Activated CD4-positive, alpha-beta T cell treated with anti-CD3 and anti-CD28 coated beads, Interleukin-2, amount 50 U/mL, for 24 hours (primary cell): ENCODE data around the gene GALNT9.

Source experiments
- DNase-seq, 2 donors: peaks; one replicate each; pipeline ENCODE4 v3.0.0-alpha.2; 2020; ENCODE audit warnings: low read depth in 1 of 2, low spot score in 1 of 2

The GALNT9 gene

GRCh38 chr12:132327336-132328171 is 1.8 kb downstream of the GALNT9 start:
- DNase-seq = peak; percentile 46 to 68

GRCh38 chr12:132326646-132327045 is 2.7 kb downstream of the GALNT9 start:
- no peak for DNase-seq

- DNase-seq = no peak
These were observed 3.7 kb downstream of the GALNT9 start for GRCh38 chr12:132325733-132326130.

GRCh38 chr12:132324841-132325732 is 4.3 kb downstream of the GALNT9 start:
- no peak for DNase-seq

DNA sequence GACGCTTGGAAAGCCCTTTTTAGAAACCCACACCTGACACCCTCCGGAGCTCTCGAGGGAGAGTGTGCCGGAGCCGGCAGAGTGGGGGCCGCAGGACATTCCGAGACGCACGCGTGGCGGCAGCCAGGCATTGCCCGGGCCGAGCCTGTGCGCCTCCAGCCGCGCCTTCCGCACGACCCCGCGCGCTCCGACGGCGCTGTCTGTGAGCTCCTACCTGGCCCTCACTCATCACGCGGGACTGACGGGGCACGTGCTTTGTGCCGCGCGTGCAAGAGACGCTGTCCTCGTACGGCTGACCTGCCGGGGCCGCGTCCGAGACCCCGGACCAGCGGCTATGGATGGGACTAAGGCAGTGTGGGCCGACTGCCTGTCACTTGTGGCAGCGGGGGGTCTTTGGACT is 5.2 kb downstream of the GALNT9 start:
- DNase-seq = no peak

GRCh38 chr12:132323171-132324010 is 6.0 kb downstream of the GALNT9 start:
- no peak for DNase-seq

- DNase-seq = no peak
These were observed 6.9 kb downstream of the GALNT9 start for GRCh38 chr12:132322206-132323132.

- no peak for DNase-seq
These were observed 7.9 kb downstream of the GALNT9 start for GRCh38 chr12:132321321-132322118.

DNA sequence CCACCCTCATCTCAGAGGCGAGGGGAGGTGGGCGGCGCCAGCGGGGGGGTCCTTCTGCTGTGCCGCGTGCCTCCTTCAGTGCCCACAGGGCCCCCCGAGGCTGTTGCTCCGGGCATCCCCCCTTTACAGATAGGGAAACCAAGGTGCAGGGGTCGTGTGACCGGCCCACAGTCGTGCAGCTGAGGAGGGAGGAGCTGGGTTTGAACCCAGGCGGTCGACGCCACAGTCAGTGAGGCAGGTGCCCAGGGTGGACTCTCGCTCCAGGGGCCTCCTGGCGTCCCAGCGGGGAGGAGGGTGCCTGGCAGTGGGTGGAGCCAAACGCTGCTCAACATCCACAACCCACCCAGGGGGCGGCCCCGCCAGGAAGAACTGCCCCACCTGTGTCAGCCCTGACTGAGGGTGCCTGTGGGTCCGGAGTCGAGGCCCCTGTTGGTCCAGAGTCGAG is 8.6 kb downstream of the GALNT9 start:
- no peak for DNase-seq

DNA sequence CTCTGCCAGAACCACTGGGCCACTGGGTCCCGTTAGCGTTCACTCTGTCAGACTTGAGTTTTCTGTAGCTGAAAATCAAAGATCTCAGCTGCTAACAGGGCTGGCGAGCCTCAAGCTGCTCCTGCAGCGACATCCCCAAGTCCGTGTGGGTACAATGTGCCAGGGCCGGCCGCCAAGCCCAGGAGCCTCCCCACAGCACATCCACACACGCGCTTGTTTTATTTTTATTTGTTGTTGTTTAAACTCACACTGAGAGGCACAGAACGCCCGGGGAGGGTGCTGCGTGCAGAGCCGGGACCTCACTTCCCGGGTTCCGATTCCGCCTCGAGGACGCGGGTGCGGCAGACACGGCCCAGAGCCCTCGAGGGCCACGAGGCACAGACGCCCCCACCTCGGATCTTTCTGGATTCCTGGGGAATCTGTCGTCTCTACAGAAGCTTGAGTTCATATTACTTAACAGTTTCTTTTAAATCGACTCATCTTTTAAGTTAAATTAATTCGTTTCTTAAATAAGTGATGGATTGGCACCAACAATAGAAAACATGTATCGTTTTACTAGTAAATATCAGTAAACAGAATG is 9.3 kb downstream of the GALNT9 start:
- no peak for DNase-seq

- DNase-seq = no peak
These were observed 9.9 kb downstream of the GALNT9 start for GRCh38 chr12:132319359-132319950.

DNA sequence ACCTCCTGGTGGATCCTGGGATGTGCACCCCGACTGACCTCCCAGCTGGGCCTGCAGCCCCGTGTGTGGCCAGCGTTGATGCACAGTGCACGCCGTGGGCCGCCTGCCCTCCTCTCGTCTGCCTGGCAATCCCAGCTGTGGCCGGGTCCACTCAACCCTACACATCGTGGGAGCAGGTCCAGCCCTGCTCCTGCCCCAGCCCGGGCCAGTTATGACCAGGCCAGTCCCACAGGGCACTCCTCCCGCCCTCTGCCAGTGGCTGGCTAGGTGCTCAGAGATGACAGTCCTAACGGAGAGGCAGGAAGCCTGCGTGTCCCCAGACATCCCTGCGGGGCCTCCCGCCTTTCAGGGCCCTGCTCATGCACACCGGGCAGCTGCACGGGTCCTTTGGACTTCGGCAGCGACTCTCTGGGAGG is 10.8 kb downstream of the GALNT9 start:
- DNase-seq = no peak

- DNase-seq = no peak
These were observed 11.3 kb downstream of the GALNT9 start for GRCh38 chr12:132318135-132318534.

GRCh38 chr12:132317233-132317938 is 12.0 kb downstream of the GALNT9 start:
- no peak for DNase-seq

DNA sequence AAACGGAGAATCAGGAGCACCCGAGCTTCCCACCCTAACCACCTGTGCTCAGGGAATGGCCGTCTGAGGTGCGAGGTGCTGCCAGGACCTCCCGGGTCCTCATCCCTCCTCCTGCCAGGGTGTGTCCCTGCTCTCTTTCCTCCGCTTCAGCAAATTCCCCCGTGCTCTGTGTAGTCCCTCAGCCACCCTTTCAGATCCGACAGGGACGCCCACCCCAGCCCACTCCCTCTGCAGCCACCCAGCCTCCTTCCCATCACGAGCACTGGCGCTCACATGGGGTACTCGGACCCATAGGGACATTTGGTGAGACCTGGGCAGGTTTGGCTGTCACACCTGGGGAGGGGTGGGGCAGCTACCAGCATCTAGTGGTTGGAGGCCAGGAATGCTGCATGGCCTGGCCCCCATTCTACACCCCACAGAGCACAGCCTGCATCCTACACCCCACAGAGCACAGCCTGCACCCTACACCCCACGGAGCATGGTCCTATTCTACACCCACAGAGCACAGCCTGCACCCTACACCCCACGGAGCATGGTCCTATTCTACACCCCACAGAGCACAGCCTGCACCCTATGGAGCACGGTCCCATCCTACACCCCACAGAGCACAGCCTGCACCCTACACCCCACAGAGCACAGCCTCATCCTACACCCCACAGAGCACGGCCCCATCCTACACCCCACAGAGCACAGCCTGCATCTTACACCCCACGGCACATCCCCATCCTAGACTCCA is 12.7 kb downstream of the GALNT9 start:
- no peak for DNase-seq

DNA sequence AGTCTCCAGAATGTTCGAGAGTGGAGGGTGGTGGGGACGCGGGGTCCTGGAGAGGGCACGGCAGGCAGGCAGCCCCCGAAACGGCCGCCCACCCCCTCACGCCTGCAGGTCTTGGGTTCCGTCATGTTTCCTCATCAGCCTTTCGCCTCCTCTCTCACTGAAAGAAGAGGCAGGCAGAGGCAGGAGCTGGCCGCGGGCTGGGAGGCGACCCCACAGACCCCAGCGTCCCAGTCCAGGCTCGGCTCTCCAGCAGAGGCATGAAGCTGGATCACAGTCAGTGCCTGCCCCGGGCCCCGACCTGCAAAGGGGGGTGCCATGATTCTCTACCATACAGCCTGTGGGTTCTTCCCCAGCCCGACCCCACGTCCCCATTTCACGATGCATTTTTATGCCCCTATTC is 13.4 kb downstream of the GALNT9 start:
- no peak for DNase-seq

DNA sequence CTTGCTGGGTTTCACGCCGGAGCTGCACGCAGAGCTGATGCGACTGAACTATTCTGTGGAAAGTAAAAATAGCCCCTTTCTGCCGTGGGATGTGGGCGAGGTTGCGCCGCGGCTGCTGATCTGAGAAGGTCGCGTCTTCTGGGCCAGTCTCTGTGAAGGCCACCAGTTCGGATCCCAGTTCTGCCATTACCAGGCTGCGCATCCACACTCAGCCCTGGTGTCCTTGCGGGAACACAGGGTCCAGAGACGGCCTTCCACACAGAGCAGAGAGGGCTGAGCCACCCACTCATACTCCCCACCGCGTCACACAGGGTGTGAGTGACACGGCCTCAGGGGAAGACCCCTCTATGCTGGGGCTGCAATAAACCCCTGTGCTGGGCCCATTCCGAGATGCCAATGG is 13.9 kb downstream of the GALNT9 start:
- DNase-seq = no peak
